GM12878 (cell line): ENCODE measurements around the gene SRCIN1. TPM values are rescaled to one million over a fixed set of nuclear protein-coding genes. Genes with fewer than 3 reads are reported as not detected.

ENCODE experiments used
- ATAC-seq: fragments of 200-7000 bp; cut with Tn5 transposase; 3 replicates; pipeline ENCODE4 v1.9.1; 2020; ENCODE audit warnings: mild to moderate bottlenecking, moderate library complexity
- BruUV-seq: library from RNA; stranded (reverse); fragments of 400-500 nt; replicated peaks from 2 replicates; lab custom pipeline; 2021; lab: Mats Ljungman, UMichigan
- CTCF ChIA-PET: fragments of 300-600 bp; sonication (Branson Sonifier 250); formaldehyde crosslinking; extraction: SDS; loops from one replicate; lab custom pipeline; 2021; ENCODE audit warnings: inconsistent platforms; lab: Yijun Ruan, JAX
- POLR2A ChIA-PET: fragments of 350-600 bp; formaldehyde crosslinking; extraction: SDS; loops from one replicate; lab custom pipeline; 2021; ENCODE audit warnings: inconsistent platforms; lab: Charles Lee
- RAD21 ChIA-PET: fragments of 300-600 bp; sonication (Branson Sonifier 250); formaldehyde crosslinking; loops from one replicate; lab custom pipeline; 2023; ENCODE audit warnings: antibody characterized with exemption; ENCODE audit not compliant: unreplicated experiment; lab: Charles Lee
- SMC1A ChIA-PET: fragments of 300-600 bp; sonication (Branson Sonifier 250); formaldehyde crosslinking; loops from one replicate; lab custom pipeline; 2023; ENCODE audit not compliant: unreplicated experiment, uncharacterized antibody; lab: Charles Lee
- DNase-seq: peaks from one replicate; pipeline ENCODE4 v3.0.0-alpha.2; 2011; ENCODE audit warnings: low read depth, low spot score
- FAIRE-seq: peaks from 3 replicates; lab custom pipeline; 2011; peaks lifted over from hg19 to GRCh38; lab: Jason Lieb, UNC
- H2AFZ ChIP-seq: 2 replicates; pipeline ENCODE4 v1.6.0; 2011; ENCODE audit warnings: low read depth, low read length, control low read depth; ENCODE audit not compliant: control insufficient read depth
- H3K27ac ChIP-seq: 2 replicates; pipeline ENCODE4 v1.5.1; 2011; ENCODE audit warnings: control low read depth; ENCODE audit not compliant: control insufficient read depth, insufficient read depth
- H3K27me3 ChIP-seq, 2 experiments: replicated peaks in 1 of 2; 2 replicates each; pipeline versions ENCODE4 v1.6.0 to v1.6.1; 2011; ENCODE audit warnings: low read length in 1 of 2; ENCODE audit not compliant: control insufficient read depth in 2 of 2, insufficient read depth in 2 of 2
- H3K36me3 ChIP-seq, 2 experiments: 2 replicates each; pipeline ENCODE4 v1.5.1; 2011; ENCODE audit warnings: low read length in 1 of 2; ENCODE audit not compliant: control insufficient read depth in 2 of 2, insufficient read depth in 2 of 2
- H3K4me1 ChIP-seq: 2 replicates; pipeline ENCODE4 v1.6.1; 2011; ENCODE audit warnings: mild to moderate bottlenecking, low read length, moderate library complexity, mixed read lengths; ENCODE audit not compliant: control insufficient read depth, insufficient read depth
- H3K4me2 ChIP-seq: 2 replicates; pipeline ENCODE4 v1.6.0; 2011; ENCODE audit warnings: control low read depth; ENCODE audit not compliant: control insufficient read depth, insufficient read depth
- H3K4me3 ChIP-seq: fragments of 200-600 bp; sonication (generic); 2 replicates; pipeline ENCODE4 v1.5.1; 2016
- H3K79me2 ChIP-seq: 2 replicates; pipeline ENCODE4 v1.6.0; 2011; ENCODE audit warnings: low read length; ENCODE audit not compliant: control insufficient read depth, insufficient read depth
- H3K9ac ChIP-seq: 2 replicates; pipeline ENCODE4 v1.8.0; 2011; ENCODE audit warnings: low read length, control low read depth, mixed read lengths; ENCODE audit not compliant: control insufficient read depth, insufficient read depth
- H3K9me3 ChIP-seq: replicated peaks from 3 replicates; pipeline ENCODE4 v1.5.1; 2011; ENCODE audit warnings: mild to moderate bottlenecking, low read length; ENCODE audit not compliant: control insufficient read depth, insufficient read depth
- H4K20me1 ChIP-seq: 2 replicates; pipeline ENCODE4 v1.6.0; 2011; ENCODE audit not compliant: control insufficient read depth, insufficient read depth
- ATF7 ChIP-seq: fragments of 450-650 bp; IDR thresholded peaks from 2 replicates; pipeline ENCODE4 v1.6.1; 2016; ENCODE audit warnings: low read depth, mild to moderate bottlenecking
- BMI1 ChIP-seq: fragments of 450-650 bp; IDR thresholded peaks from 2 replicates; pipeline ENCODE4 v1.6.1; 2016; ENCODE audit warnings: mild to moderate bottlenecking, moderate library complexity, borderline replicate concordance
- FOS ChIP-seq: IDR thresholded peaks from 3 replicates; pipeline ENCODE4 v1.6.1; 2011; ENCODE audit warnings: borderline replicate concordance; ENCODE audit not compliant: insufficient read length; ENCODE audit errors: extremely low read depth
- JUNB ChIP-seq: IDR thresholded peaks from 2 replicates; pipeline ENCODE4 v1.6.1; 2016; ENCODE audit warnings: antibody characterized with exemption, mild to moderate bottlenecking
- NFYB ChIP-seq: IDR thresholded peaks from 2 replicates; pipeline ENCODE4 v1.6.1; 2011; ENCODE audit warnings: low read depth, mild to moderate bottlenecking, low read length, improper control_type of control experiment, moderate library complexity; ENCODE audit not compliant: insufficient read depth
- NR2F1 ChIP-seq: fragments of 450-650 bp; conservative IDR thresholded peaks from 2 replicates; pipeline ENCODE4 v1.6.1; 2017; ENCODE audit warnings: mild to moderate bottlenecking
- POLR2AphosphoS5 ChIP-seq: IDR thresholded peaks from 2 replicates; pipeline ENCODE4 v1.6.1; 2011; ENCODE audit warnings: mild to moderate bottlenecking, low read length, inconsistent platforms
- RAD21 ChIP-seq: IDR thresholded peaks from 2 replicates; pipeline ENCODE4 v1.6.1; 2011; ENCODE audit warnings: mild to moderate bottlenecking, low read depth, low read length, moderate library complexity; ENCODE audit not compliant: insufficient read depth
- SREBF1 ChIP-seq: IDR thresholded peaks from 2 replicates; pipeline ENCODE4 v1.6.1; 2012; ENCODE audit warnings: mild to moderate bottlenecking, low read length
- WGBS: methylation state at CpG from one replicate; pipeline ENCODE4 v1.1.6; 2016; ENCODE audit warnings: low lambda C conversion rate; ENCODE audit not compliant: insufficient replicate concordance, insufficient coverage; ENCODE audit errors: missing lambda C conversion rate; 5-methylcytosine and 5-hydroxymethylcytosine counted together
- in situ Hi-C: fragments of 300-500 bp; cut with MboI; formaldehyde crosslinking; loops from 9 replicates; pipeline ENCODE4 v1.14.3; 2018; ENCODE audit warnings: mixed read lengths
- intact Hi-C: fragments of 100-400 bp; cut with micrococcal nuclease; formaldehyde crosslinking; loops from one replicate; pipeline ENCODE4 v1.14.2; 2022; ENCODE audit not compliant: unreplicated experiment
- polyA plus RNA-seq, 11 experiments: library from polyadenylated mRNA; depleted of rRNA in 4 of 11; unstranded in 6 of 11; stranded (reverse) in 5 of 11; fragments of >200 nt; fragmentation: Nextera tagmentation in 4 of 11; fragmentation: Illumina TruSeq in 1 of 11; extraction: Ambion mirVana in 4 of 11; extraction: Trizol in 1 of 11; gene quantifications; 1 replicate in 1 of 11; 2 replicates in 10 of 11; pipeline versions ENCODE4 v1.2.1 to v1.2.3, GENCODE V29; 2011 to 2016; ENCODE audit warnings: inconsistent platforms in 2 of 11, missing spikeins in 2 of 11, low read depth in 1 of 11
- total RNA-seq, 4 experiments: library from RNA; depleted of rRNA in 3 of 4; stranded (reverse); fragments of >200 nt in 3 of 4; fragmentation: Illumina TruSeq in 1 of 4; extraction: Trizol in 1 of 4; gene quantifications; 2 replicates each; pipeline versions ENCODE4 v1.2.1 to v1.2.3, GENCODE V29; 2013 to 2021
- TF ChIP-seq, protein P1 (sequence below): fragments of 150-350 bp; IDR thresholded peaks from 2 replicates; pipeline ENCODE4 v1.6.1; 2014; ENCODE audit warnings: mild to moderate bottlenecking, low read depth, low read length

Gene SRCIN1
- total and polyA plus RNA-seq, 10 of the 15 experiments (the other 5 are each of a cell fraction or from before 2014, with no cell fraction given), result under 0.01 to 0.74 (median 0.20) TPM; not detected in 3

- TF ChIP-seq JUNB (no peak), ATF7 (no peak), RAD21 (no peak), FOS (no peak)
Observed at GRCh38 chr17:38591759-38592241, 14.0 kb downstream of the SRCIN1 start (continued).

- intact Hi-C loops (loop anchor here (2.0 kb wide), 1 partner anchor 72 kb away; no protein-coding TSS in a partner anchor), in situ Hi-C loops (no loop called here)
- Histone ChIP-seq H2AFZ (no peak overlapping the region), H3K9ac (no peak overlapping the region), H3K36me3 (no peaks in the 10 kb centered on the region), H3K79me2 (no peaks in the 10 kb centered on the region)
- BruUV-seq, result no TSS peak
- SMC1A ChIA-PET, result interaction anchor here (2.0 kb wide), 1 partner anchor 72 kb away, joined by 4 read pairs; no protein-coding TSS in a partner anchor
- TF ChIP-seq NFYB (0 out of 2 replicates have a peak, but pooled peaks have one; percentile 30), POLR2AphosphoS5 (no peak), BMI1 (no peak), NR2F1 (peak; percentile 56), SREBF1 (no peak)
- TF ChIP-seq, protein P1, sequence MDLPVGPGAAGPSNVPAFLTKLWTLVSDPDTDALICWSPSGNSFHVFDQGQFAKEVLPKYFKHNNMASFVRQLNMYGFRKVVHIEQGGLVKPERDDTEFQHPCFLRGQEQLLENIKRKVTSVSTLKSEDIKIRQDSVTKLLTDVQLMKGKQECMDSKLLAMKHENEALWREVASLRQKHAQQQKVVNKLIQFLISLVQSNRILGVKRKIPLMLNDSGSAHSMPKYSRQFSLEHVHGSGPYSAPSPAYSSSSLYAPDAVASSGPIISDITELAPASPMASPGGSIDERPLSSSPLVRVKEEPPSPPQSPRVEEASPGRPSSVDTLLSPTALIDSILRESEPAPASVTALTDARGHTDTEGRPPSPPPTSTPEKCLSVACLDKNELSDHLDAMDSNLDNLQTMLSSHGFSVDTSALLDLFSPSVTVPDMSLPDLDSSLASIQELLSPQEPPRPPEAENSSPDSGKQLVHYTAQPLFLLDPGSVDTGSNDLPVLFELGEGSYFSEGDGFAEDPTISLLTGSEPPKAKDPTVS, result no peak
- TF ChIP-seq, all 136 proteins: peak for 2
- Histone ChIP-seq H3K4me2 (peak overlapping the region; percentile 26), H3K27me3 (peaks cover 0 to 2% of the 10 kb centered on the region in 2 experiments; a peak in 3 of 4 replicates), H3K9me3 (no peaks in the 10 kb centered on the region), H3K4me3 (no peak overlapping the region), H3K4me1 (peaks cover 26% of the 10 kb centered on the region), H4K20me1 (no peaks in the 10 kb centered on the region), H3K27ac (no peak overlapping the region)
- peak; percentile 67 for ATAC-seq
- no peak for DNase-seq
- ChIA-PET POLR2A (no interaction called here), CTCF (interaction anchor here (0.5 to 4.0 kb wide), 5 partner anchors 10 to 72 kb away, joined by 3 to 23 read pairs (median 5); no protein-coding TSS in a partner anchor), RAD21 (interaction anchor here (1.1 to 11.0 kb wide), 3 partner anchors 32 to 72 kb away, joined by 4 to 130 read pairs (median 4); no protein-coding TSS in a partner anchor)
- 40% methylated on average over 6 of the region's 6 CpGs for WGBS
- FAIRE-seq, result no peak
Observed at GRCh38 chr17:38590988-38591758, 14.6 kb downstream of the SRCIN1 start.
